Progenitor cell of endocrine pancreas (in vitro differentiated cells): ENCODE measurements around the gene RETREG1. TPM values are rescaled to one million over a fixed set of nuclear protein-coding genes. Genes with fewer than 3 reads are reported as not detected.

Source experiments
- DNase-seq: peaks from one replicate; pipeline ENCODE4 v3.0.0; 2021; ENCODE audit warnings: low spot score; ENCODE audit not compliant: unreplicated experiment
- H3K27ac Mint-ChIP-seq: 2 replicates; pipeline ENCODE4 v1.8.0; 2021; ENCODE audit warnings: mild to moderate bottlenecking, moderate library complexity, mixed read lengths
- H3K27me3 Mint-ChIP-seq: 2 replicates; pipeline ENCODE4 v1.8.0; 2021; ENCODE audit warnings: mixed read lengths
- H3K36me3 Mint-ChIP-seq: 2 replicates; pipeline ENCODE4 v1.8.0; 2022; ENCODE audit warnings: mixed read lengths; ENCODE audit not compliant: insufficient read depth
- H3K4me1 Mint-ChIP-seq: 2 replicates; pipeline ENCODE4 v1.8.0; 2021; ENCODE audit warnings: low read depth, mixed read lengths
- H3K4me3 Mint-ChIP-seq: 2 replicates; pipeline ENCODE4 v1.8.0; 2021; ENCODE audit warnings: low read depth, mild to moderate bottlenecking, moderate library complexity, mixed read lengths
- H3K9me3 Mint-ChIP-seq: 2 replicates; pipeline ENCODE4 v1.8.0; 2021; ENCODE audit warnings: low read depth, mixed read lengths
- CTCF ChIP-seq: fragments of 200-600 bp; sonication (generic); IDR thresholded peaks from one replicate; pipeline ENCODE4 v1.5.0; 2021; ENCODE audit warnings: antibody characterized with exemption, mild to moderate bottlenecking; ENCODE audit not compliant: unreplicated experiment
- total RNA-seq: library from RNA; stranded (reverse); gene quantifications from 2 replicates; pipeline ENCODE4 v1.2.1, GENCODE V29; 2021

RETREG1 gene
- total RNA-seq, 1 donor from 2014 or later = 8.0 TPM

GRCh38 chr5:16625096-16625495, 8.3 kb upstream of the RETREG1 start:
- no peak overlapping the region for H3K27ac Mint-ChIP-seq
- H3K9me3 Mint-ChIP-seq = no peaks in the 10 kb centered on the region
- H3K4me3 Mint-ChIP-seq = no peak overlapping the region

GRCh38 chr5:16619136-16619535, 2.3 kb upstream of the RETREG1 start:
- Mint-ChIP-seq H3K27me3 (peaks cover 32% of the 10 kb centered on the region), H3K4me1 (peaks cover 11% of the 10 kb centered on the region), H3K27ac (no peak overlapping the region), H3K9me3 (no peaks in the 10 kb centered on the region), H3K4me3 (no peak overlapping the region), H3K36me3 (no peaks in the 10 kb centered on the region)
- no peak for DNase-seq
- no peak for TF ChIP-seq CTCF

More at GRCh38 chr5:16625096-16625495, 8.3 kb upstream of the RETREG1 start:
- Mint-ChIP-seq H3K36me3 (no peaks in the 10 kb centered on the region), H3K4me1 (no peaks in the 10 kb centered on the region), H3K27me3 (peaks cover 41% of the 10 kb centered on the region)
- TF ChIP-seq CTCF = no peak
- DNase-seq = no peak

- H3K27me3 Mint-ChIP-seq = peaks cover 30% of the 10 kb centered on the region
- no peak overlapping the region for H3K4me3 Mint-ChIP-seq
- no peaks in the 10 kb centered on the region for H3K36me3 Mint-ChIP-seq
- H3K27ac Mint-ChIP-seq = no peak overlapping the region
- peaks cover 11% of the 10 kb centered on the region for H3K4me1 Mint-ChIP-seq
- no peaks in the 10 kb centered on the region for H3K9me3 Mint-ChIP-seq
- DNase-seq = no peak
- no peak for TF ChIP-seq CTCF
These were observed 1.5 kb upstream of the RETREG1 start for GRCh38 chr5:16618138-16618897.

- DNase-seq = no peak
- H3K27me3 Mint-ChIP-seq = peaks cover 30% of the 10 kb centered on the region
These were observed 624 bp upstream of the RETREG1 start for GRCh38 chr5:16617274-16617968.

More at GRCh38 chr5:16617274-16617968, 624 bp upstream of the RETREG1 start:
- Mint-ChIP-seq H3K36me3 (no peaks in the 10 kb centered on the region), H3K4me1 (peaks cover 11% of the 10 kb centered on the region), H3K9me3 (no peaks in the 10 kb centered on the region), H3K27ac (no peak overlapping the region), H3K4me3 (no peak overlapping the region)
- no peak for TF ChIP-seq CTCF
